Endothelial cell of umbilical vein (primary cell): Measurements from ENCODE around the gene ANKS1A. TPM values are rescaled to one million over a fixed set of nuclear protein-coding genes. Genes with fewer than 3 reads are reported as not detected.

Source experiments
- BruUV-seq: library from RNA; stranded (reverse); fragments of 400-500 nt; replicated peaks from 2 replicates; lab custom pipeline; 2021; lab: Mats Ljungman, UMichigan
- CTCF ChIA-PET: fragments of 300-600, 350-600 bp; sonication (Branson Sonifier 250); formaldehyde crosslinking; loops from one replicate; lab custom pipeline; 2021; ENCODE audit warnings: antibody characterized with exemption, inconsistent platforms; lab: Charles Lee
- POLR2A ChIA-PET: fragments of 300-600, 350-600 bp; sonication (Branson Sonifier 250); formaldehyde crosslinking; loops from one replicate; lab custom pipeline; 2021; ENCODE audit warnings: antibody characterized with exemption, inconsistent platforms; lab: Charles Lee
- DNase-seq: peaks from one replicate; pipeline ENCODE4 v3.0.0-alpha.2; 2011; ENCODE audit warnings: low read depth, low spot score
- FAIRE-seq: peaks from 2 replicates; lab custom pipeline; 2011; peaks lifted over from hg19 to GRCh38; lab: Jason Lieb, UNC
- H2AFZ ChIP-seq: 2 replicates; pipeline ENCODE4 v1.6.0; 2012; ENCODE audit warnings: low read depth, low read length, control low read depth, inconsistent platforms
- H3K27ac ChIP-seq: 2 replicates; pipeline ENCODE4 v1.5.1; 2011; ENCODE audit warnings: low read depth, mild to moderate bottlenecking, control low read depth, low read length, moderate library complexity; ENCODE audit not compliant: insufficient read depth
- H3K27me3 ChIP-seq, 2 experiments: 2 replicates each; pipeline versions ENCODE4 v1.6.0 to v1.6.1; 2011; ENCODE audit warnings: low read length in 2 of 2, mixed read lengths in 1 of 2; ENCODE audit not compliant: control insufficient read depth in 2 of 2, insufficient read depth in 2 of 2
- H3K36me3 ChIP-seq, 2 experiments: 2 replicates in 1 of 2; 3 replicates in 1 of 2; pipeline ENCODE4 v1.5.1; 2011; ENCODE audit warnings: low read length in 2 of 2, mild to moderate bottlenecking in 1 of 2, moderate library complexity in 1 of 2; ENCODE audit not compliant: control insufficient read depth in 2 of 2, insufficient read depth in 2 of 2; ENCODE audit errors: extremely low read depth in 1 of 2
- H3K4me1 ChIP-seq: 3 replicates; pipeline ENCODE4 v1.5.1; 2011; ENCODE audit warnings: mild to moderate bottlenecking, low read length; ENCODE audit not compliant: control insufficient read depth, insufficient read depth; ENCODE audit errors: extremely low read depth
- H3K4me2 ChIP-seq: 2 replicates; pipeline ENCODE4 v1.6.1; 2011; ENCODE audit warnings: low read length, control low read depth, mixed read lengths; ENCODE audit not compliant: insufficient read depth
- H3K4me3 ChIP-seq, 3 experiments: fragments of 200-600 bp in 1 of 3; sonication (generic), shearing (Covaris generic) in 1 of 3; replicated peaks in 1 of 3; 2 replicates each; pipeline ENCODE4 v1.5.1; 2011 to 2016; ENCODE audit warnings: control low read depth in 3 of 3, low read length in 3 of 3, mild to moderate bottlenecking in 2 of 3, inconsistent platforms in 1 of 3, low read depth in 1 of 3, moderate library complexity in 1 of 3; ENCODE audit not compliant: insufficient read depth in 1 of 3
- H3K79me2 ChIP-seq: 2 replicates; pipeline ENCODE4 v1.6.0; 2012; ENCODE audit warnings: low read length, inconsistent platforms; ENCODE audit not compliant: control insufficient read depth, insufficient read depth
- H3K9ac ChIP-seq: replicated peaks from 2 replicates; pipeline ENCODE3; 2011; ENCODE audit warnings: low read length, control low read depth; ENCODE audit not compliant: insufficient read depth; ENCODE audit errors: extremely low read depth
- H3K9me1 ChIP-seq: replicated peaks from 3 replicates; pipeline ENCODE4 v1.6.0; 2011; ENCODE audit warnings: mild to moderate bottlenecking, low read length; ENCODE audit not compliant: control insufficient read depth, insufficient read depth; ENCODE audit errors: extremely low read depth
- H3K9me3 ChIP-seq: replicated peaks from 2 replicates; pipeline ENCODE4 v1.5.1; 2012; ENCODE audit warnings: low read length, inconsistent platforms; ENCODE audit not compliant: control insufficient read depth, insufficient read depth
- H4K20me1 ChIP-seq: replicated peaks from 2 replicates; pipeline ENCODE3; 2011; ENCODE audit warnings: mild to moderate bottlenecking, low read length; ENCODE audit not compliant: control insufficient read depth, insufficient read depth; ENCODE audit errors: extremely low read depth
- EZH2 ChIP-seq: IDR thresholded peaks from 2 replicates; pipeline ENCODE4 v1.6.1; 2012; ENCODE audit warnings: borderline replicate concordance, low read depth, mild to moderate bottlenecking, moderate library complexity, low read length, inconsistent platforms; ENCODE audit not compliant: severe bottlenecking
- FOS ChIP-seq: IDR thresholded peaks from 2 replicates; pipeline ENCODE4 v1.6.1; 2011; ENCODE audit warnings: mild to moderate bottlenecking, low read length, moderate library complexity, borderline replicate concordance; ENCODE audit not compliant: insufficient read depth
- GATA2 ChIP-seq: IDR thresholded peaks from 2 replicates; pipeline ENCODE4 v1.7.0; 2011; ENCODE audit warnings: low read depth, mild to moderate bottlenecking, moderate library complexity, mixed read lengths, low read length; ENCODE audit not compliant: insufficient read length, insufficient read depth
- JUN ChIP-seq: IDR thresholded peaks from 2 replicates; pipeline ENCODE4 v1.6.1; 2011; ENCODE audit warnings: borderline replicate concordance, low read depth; ENCODE audit not compliant: insufficient read length, insufficient read depth
- MAX ChIP-seq: IDR thresholded peaks from 2 replicates; pipeline ENCODE4 v1.6.1; 2011; ENCODE audit not compliant: insufficient read depth, insufficient read length
- MYC ChIP-seq: IDR thresholded peaks from one replicate; pipeline ENCODE4 v1.6.1; 2011; ENCODE audit warnings: mild to moderate bottlenecking, low read depth, low read length
- POLR2A ChIP-seq: IDR thresholded peaks from 2 replicates; pipeline ENCODE4 v1.6.1; 2012; ENCODE audit warnings: low read depth, mild to moderate bottlenecking, control low read depth, low read length
- POLR2AphosphoS5 ChIP-seq: IDR thresholded peaks from 2 replicates; pipeline ENCODE4 v1.6.1; 2012; ENCODE audit warnings: low read depth, mild to moderate bottlenecking, control low read depth, low read length, moderate library complexity; ENCODE audit not compliant: insufficient read depth
- dilution Hi-C: fragments of 300-500 bp; cut with MboI; formaldehyde crosslinking; loops from one replicate; pipeline ENCODE4 v1.15.0; 2019; ENCODE audit warnings: low sequenced_read_pairs; ENCODE audit not compliant: extremely low pct_ligation_motif_present
- intact Hi-C: fragments of 100-400 bp; cut with micrococcal nuclease; formaldehyde crosslinking; loops from one replicate; pipeline ENCODE4 v1.10.0; 2022
- polyA plus RNA-seq, 4 experiments: library from polyadenylated mRNA; depleted of rRNA in 3 of 4; stranded (reverse) in 3 of 4; unstranded in 1 of 4; fragments of >200 nt; gene quantifications; 2 replicates each; pipeline versions ENCODE4 v1.2.1 to v1.2.3, GENCODE V29; 2011 to 2012; ENCODE audit warnings: missing spikeins in 1 of 4
- total RNA-seq: library from RNA; stranded (reverse); gene quantifications from 2 replicates; pipeline ENCODE4 v1.2.3, GENCODE V29; 2021
- TF ChIP-seq, protein P1 (sequence below), 2 donors: IDR thresholded peaks; 1 replicate in 1 of 2; 2 replicates in 1 of 2; pipeline ENCODE4 v1.5.1; 2011; ENCODE audit warnings: low read length in 2 of 2, mild to moderate bottlenecking in 2 of 2, moderate library complexity in 2 of 2, control low read depth in 1 of 2, inconsistent platforms in 1 of 2, low read depth in 1 of 2; ENCODE audit not compliant: insufficient read depth in 1 of 2; ENCODE audit errors: extremely low read depth in 1 of 2

Gene ANKS1A
- total and polyA plus RNA-seq, 2 donors (not counting 3 experiments of a cell fraction or from before 2014, with no cell fraction given), result 8.9 to 26.1 TPM

DNA sequence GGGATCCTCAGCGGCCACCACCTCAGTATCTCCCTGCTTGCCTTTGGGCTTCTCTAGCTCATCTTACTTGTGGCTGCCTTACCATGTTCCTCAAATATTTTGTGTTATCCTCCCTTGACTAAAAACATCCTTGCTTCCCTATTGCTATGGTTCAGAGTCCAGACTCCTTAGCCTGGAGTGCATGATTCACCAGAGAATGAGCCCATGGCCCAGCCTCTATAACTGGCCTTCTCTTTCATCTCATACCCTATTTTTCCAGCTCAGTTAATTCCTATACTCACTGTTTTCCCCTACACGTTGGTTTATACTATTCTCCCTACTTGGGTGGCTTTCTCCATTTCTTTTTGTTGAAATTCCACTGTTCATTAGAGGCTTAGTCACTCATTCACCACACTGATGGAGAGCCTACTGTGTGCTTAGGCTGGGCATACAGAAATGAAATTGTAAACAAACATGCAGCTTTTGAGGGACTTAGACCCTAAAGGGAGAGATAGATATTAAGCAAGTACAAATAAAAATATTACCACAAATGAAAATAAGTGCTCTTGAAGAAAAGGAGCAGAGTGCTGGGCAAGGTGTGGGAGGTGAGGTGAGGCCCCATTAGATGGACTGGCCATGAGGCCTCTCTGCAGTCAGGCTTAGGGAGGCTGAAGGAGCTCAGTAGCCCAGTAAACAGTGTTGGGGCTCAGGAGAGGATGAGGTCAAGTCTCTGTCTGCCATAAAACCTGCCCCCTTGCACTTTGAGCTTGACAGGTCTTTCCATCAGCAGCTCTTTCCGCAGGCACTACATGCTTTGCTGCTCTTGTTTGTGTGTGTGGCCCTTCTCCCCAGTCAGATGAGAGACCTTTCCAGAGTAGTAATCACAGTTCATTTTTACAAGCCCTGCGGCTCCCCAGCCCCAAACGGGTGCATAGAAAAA is 142.8 kb downstream of the ANKS1A start:
- H3K4me2 ChIP-seq, result no peak overlapping the region
- no peaks in the 10 kb centered on the region for H4K20me1 ChIP-seq
- H3K9ac ChIP-seq, result no peak overlapping the region
- no peak for TF ChIP-seq FOS
- no peak overlapping the region for H3K4me3 ChIP-seq
- intact Hi-C loops, result no loop called here
- ChIA-PET CTCF (interaction anchor here (0.6 to 1.7 kb wide), 3 partner anchors 12 to 45 kb away, joined by 3 to 5 read pairs (median 3); no protein-coding TSS in a partner anchor), POLR2A (no interaction called here)
- peaks cover 36% of the 10 kb centered on the region for H3K4me1 ChIP-seq
- DNase-seq, result no peak
- no peak overlapping the region for H2AFZ ChIP-seq
- no peaks in the 10 kb centered on the region for H3K79me2 ChIP-seq
- H3K27ac ChIP-seq, result no peak overlapping the region
- dilution Hi-C loops, result no loop called here
- no TSS peak for BruUV-seq
- H3K36me3 ChIP-seq, result no peaks in the 10 kb centered on the region
- no peaks in the 10 kb centered on the region for H3K9me3 ChIP-seq
- H3K9me1 ChIP-seq, result no peaks in the 10 kb centered on the region
- H3K27me3 ChIP-seq, result no peaks in the 10 kb centered on the region
- no peak for FAIRE-seq

GRCh38 chr6:35033683-35034082 is 144.6 kb downstream of the ANKS1A start:
- BruUV-seq, result no TSS peak
- H3K79me2 ChIP-seq, result no peaks in the 10 kb centered on the region
- no peak for TF ChIP-seq EZH2
- no peak for TF ChIP-seq GATA2
- no peak for TF ChIP-seq POLR2A
- TF ChIP-seq, protein P1, sequence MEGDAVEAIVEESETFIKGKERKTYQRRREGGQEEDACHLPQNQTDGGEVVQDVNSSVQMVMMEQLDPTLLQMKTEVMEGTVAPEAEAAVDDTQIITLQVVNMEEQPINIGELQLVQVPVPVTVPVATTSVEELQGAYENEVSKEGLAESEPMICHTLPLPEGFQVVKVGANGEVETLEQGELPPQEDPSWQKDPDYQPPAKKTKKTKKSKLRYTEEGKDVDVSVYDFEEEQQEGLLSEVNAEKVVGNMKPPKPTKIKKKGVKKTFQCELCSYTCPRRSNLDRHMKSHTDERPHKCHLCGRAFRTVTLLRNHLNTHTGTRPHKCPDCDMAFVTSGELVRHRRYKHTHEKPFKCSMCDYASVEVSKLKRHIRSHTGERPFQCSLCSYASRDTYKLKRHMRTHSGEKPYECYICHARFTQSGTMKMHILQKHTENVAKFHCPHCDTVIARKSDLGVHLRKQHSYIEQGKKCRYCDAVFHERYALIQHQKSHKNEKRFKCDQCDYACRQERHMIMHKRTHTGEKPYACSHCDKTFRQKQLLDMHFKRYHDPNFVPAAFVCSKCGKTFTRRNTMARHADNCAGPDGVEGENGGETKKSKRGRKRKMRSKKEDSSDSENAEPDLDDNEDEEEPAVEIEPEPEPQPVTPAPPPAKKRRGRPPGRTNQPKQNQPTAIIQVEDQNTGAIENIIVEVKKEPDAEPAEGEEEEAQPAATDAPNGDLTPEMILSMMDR (IDR thresholded peaks at IDR 0.05; ENCODE audit: extremely low read depth in 1 of 2, insufficient read depth in 1 of 2, low read depth in 1 of 2, low read length in 2 of 2), result no peak
- TF ChIP-seq POLR2AphosphoS5, result no peak
- TF ChIP-seq FOS, result no peak
- no peak for TF ChIP-seq JUN
- no peak for TF ChIP-seq MYC
- TF ChIP-seq MAX, result no peak

More at GRCh38 chr6:35033683-35034082, 144.6 kb downstream of the ANKS1A start:
- intact Hi-C loops, result loop anchor here (1.0 kb wide), 1 partner anchor 7 kb away; no protein-coding TSS in a partner anchor
- no peak overlapping the region for H3K27ac ChIP-seq
- ChIA-PET CTCF (interaction anchor here (1.0 to 1.4 kb wide), 2 partner anchors 16 to 17 kb away, joined by 3 read pairs; no protein-coding TSS in a partner anchor), POLR2A (no interaction called here)
- no peaks in the 10 kb centered on the region for H3K9me3 ChIP-seq
- no peaks in the 10 kb centered on the region for H3K27me3 ChIP-seq
- no peaks in the 10 kb centered on the region for H3K36me3 ChIP-seq
- H3K4me1 ChIP-seq, result peaks cover 26% of the 10 kb centered on the region
- H3K9me1 ChIP-seq, result no peaks in the 10 kb centered on the region
- dilution Hi-C loops, result no loop called here
- no peak overlapping the region for H3K4me2 ChIP-seq
- no peak overlapping the region for H3K4me3 ChIP-seq
- DNase-seq, result no peak
- H2AFZ ChIP-seq, result no peak overlapping the region
- H4K20me1 ChIP-seq, result no peaks in the 10 kb centered on the region
- H3K9ac ChIP-seq, result no peak overlapping the region
- no peak for FAIRE-seq
